HEK293 (cell line): ENCODE results near the gene MYH6.

Experiments
- CTCF ChIP-seq: fragments of 450-650 bp; formaldehyde crosslinking; IDR thresholded peaks from 2 replicates; pipeline ENCODE4 v1.5.1; 2016; ENCODE audit warnings: missing biosample characterization, missing genetic modification characterization
- GLIS2 ChIP-seq: fragments of 450-650 bp; formaldehyde crosslinking; IDR thresholded peaks from 2 replicates; pipeline ENCODE4 v1.5.1; 2016; ENCODE audit warnings: missing biosample characterization, missing genetic modification characterization
- MEIS1 ChIP-seq: sonication (generic); formaldehyde crosslinking; IDR thresholded peaks from 2 replicates; pipeline ENCODE4 v1.8.1; 2022; ENCODE audit warnings: missing genetic modification reagents, mild to moderate bottlenecking, borderline replicate concordance
- REST ChIP-seq: fragments of 450-650 bp; formaldehyde crosslinking; IDR thresholded peaks from 2 replicates; pipeline ENCODE4 v1.5.1; 2016; ENCODE audit warnings: missing biosample characterization, missing genetic modification characterization
- SETDB1 ChIP-seq: IDR thresholded peaks from one replicate; pipeline ENCODE4 v1.6.1; 2017; ENCODE audit warnings: mild to moderate bottlenecking, low read length, moderate library complexity, mixed read lengths; ENCODE audit not compliant: insufficient read length
- ZBTB26 ChIP-seq: fragments of 450-650 bp; formaldehyde crosslinking; optimal IDR thresholded peaks from 2 replicates; pipeline ENCODE3; 2016; ENCODE audit warnings: missing biosample characterization, mild to moderate bottlenecking, missing genetic modification characterization
- ZBTB7A ChIP-seq: fragments of 450-650 bp; formaldehyde crosslinking; IDR thresholded peaks from 2 replicates; pipeline ENCODE4 v1.5.1; 2016; ENCODE audit warnings: low read depth, missing biosample characterization, missing genetic modification characterization
- ZNF350 ChIP-seq: fragments of 450-650 bp; formaldehyde crosslinking; IDR thresholded peaks from 2 replicates; pipeline ENCODE4 v1.5.0; 2017; ENCODE audit warnings: missing biosample characterization, mild to moderate bottlenecking, missing genetic modification characterization
- ZNF777 ChIP-seq: fragments of 450-650 bp; formaldehyde crosslinking; IDR thresholded peaks from 2 replicates; pipeline ENCODE4 v1.5.1; 2017; ENCODE audit warnings: missing biosample characterization, missing genetic modification characterization, borderline replicate concordance
- ZSCAN4 ChIP-seq: fragments of 450-650 bp; formaldehyde crosslinking; IDR thresholded peaks from 2 replicates; pipeline ENCODE4 v1.5.1; 2017; ENCODE audit warnings: missing biosample characterization, missing genetic modification characterization

- TF ChIP-seq MEIS1 (no peak), CTCF (no peak), ZNF350 (tag by site-specific recombination) (no peak), ZNF777 (no peak), SETDB1 (no peak), GLIS2 (tag by site-specific recombination) (no peak), ZSCAN4 (tag by site-specific recombination) (no peak), REST (tag by site-specific recombination) (no peak), ZBTB7A (no peak), ZBTB26 (tag by site-specific recombination) (no peak)
Observed at GRCh38 chr14:23380197-23380914, 27.7 kb downstream of the MYH6 start.
